Endothelial cell of umbilical vein (primary cell): Measurements from ENCODE around the gene C1R. TPM values are rescaled to one million over a fixed set of nuclear protein-coding genes. Genes with fewer than 3 reads are reported as not detected.

Experiments
- BruUV-seq: library from RNA; stranded (reverse); fragments of 400-500 nt; replicated peaks from 2 replicates; lab custom pipeline; 2021; lab: Mats Ljungman, UMichigan
- CTCF ChIA-PET: fragments of 300-600, 350-600 bp; sonication (Branson Sonifier 250); formaldehyde crosslinking; loops from one replicate; lab custom pipeline; 2021; ENCODE audit warnings: antibody characterized with exemption, inconsistent platforms; lab: Charles Lee
- POLR2A ChIA-PET: fragments of 300-600, 350-600 bp; sonication (Branson Sonifier 250); formaldehyde crosslinking; loops from one replicate; lab custom pipeline; 2021; ENCODE audit warnings: antibody characterized with exemption, inconsistent platforms; lab: Charles Lee
- DNase-seq: peaks from one replicate; pipeline ENCODE4 v3.0.0-alpha.2; 2011; ENCODE audit warnings: low read depth, low spot score
- FAIRE-seq: peaks from 2 replicates; lab custom pipeline; 2011; peaks lifted over from hg19 to GRCh38; lab: Jason Lieb, UNC
- H2AFZ ChIP-seq: 2 replicates; pipeline ENCODE4 v1.6.0; 2012; ENCODE audit warnings: low read depth, low read length, control low read depth, inconsistent platforms
- H3K27ac ChIP-seq: 2 replicates; pipeline ENCODE4 v1.5.1; 2011; ENCODE audit warnings: low read depth, mild to moderate bottlenecking, control low read depth, low read length, moderate library complexity; ENCODE audit not compliant: insufficient read depth
- H3K27me3 ChIP-seq, 2 experiments: 2 replicates each; pipeline versions ENCODE4 v1.6.0 to v1.6.1; 2011; ENCODE audit warnings: low read length in 2 of 2, mixed read lengths in 1 of 2; ENCODE audit not compliant: control insufficient read depth in 2 of 2, insufficient read depth in 2 of 2
- H3K36me3 ChIP-seq, 2 experiments: 2 replicates in 1 of 2; 3 replicates in 1 of 2; pipeline ENCODE4 v1.5.1; 2011; ENCODE audit warnings: low read length in 2 of 2, mild to moderate bottlenecking in 1 of 2, moderate library complexity in 1 of 2; ENCODE audit not compliant: control insufficient read depth in 2 of 2, insufficient read depth in 2 of 2; ENCODE audit errors: extremely low read depth in 1 of 2
- H3K4me1 ChIP-seq: 3 replicates; pipeline ENCODE4 v1.5.1; 2011; ENCODE audit warnings: mild to moderate bottlenecking, low read length; ENCODE audit not compliant: control insufficient read depth, insufficient read depth; ENCODE audit errors: extremely low read depth
- H3K4me2 ChIP-seq: 2 replicates; pipeline ENCODE4 v1.6.1; 2011; ENCODE audit warnings: low read length, control low read depth, mixed read lengths; ENCODE audit not compliant: insufficient read depth
- H3K4me3 ChIP-seq, 3 experiments: fragments of 200-600 bp in 1 of 3; sonication (generic), shearing (Covaris generic) in 1 of 3; replicated peaks in 1 of 3; 2 replicates each; pipeline ENCODE4 v1.5.1; 2011 to 2016; ENCODE audit warnings: control low read depth in 3 of 3, low read length in 3 of 3, mild to moderate bottlenecking in 2 of 3, inconsistent platforms in 1 of 3, low read depth in 1 of 3, moderate library complexity in 1 of 3; ENCODE audit not compliant: insufficient read depth in 1 of 3
- H3K79me2 ChIP-seq: 2 replicates; pipeline ENCODE4 v1.6.0; 2012; ENCODE audit warnings: low read length, inconsistent platforms; ENCODE audit not compliant: control insufficient read depth, insufficient read depth
- H3K9ac ChIP-seq: replicated peaks from 2 replicates; pipeline ENCODE3; 2011; ENCODE audit warnings: low read length, control low read depth; ENCODE audit not compliant: insufficient read depth; ENCODE audit errors: extremely low read depth
- H3K9me1 ChIP-seq: replicated peaks from 3 replicates; pipeline ENCODE4 v1.6.0; 2011; ENCODE audit warnings: mild to moderate bottlenecking, low read length; ENCODE audit not compliant: control insufficient read depth, insufficient read depth; ENCODE audit errors: extremely low read depth
- H3K9me3 ChIP-seq: replicated peaks from 2 replicates; pipeline ENCODE4 v1.5.1; 2012; ENCODE audit warnings: low read length, inconsistent platforms; ENCODE audit not compliant: control insufficient read depth, insufficient read depth
- H4K20me1 ChIP-seq: replicated peaks from 2 replicates; pipeline ENCODE3; 2011; ENCODE audit warnings: mild to moderate bottlenecking, low read length; ENCODE audit not compliant: control insufficient read depth, insufficient read depth; ENCODE audit errors: extremely low read depth
- CTCF ChIP-seq, 2 donors: IDR thresholded peaks; 1 replicate in 1 of 2; 2 replicates in 1 of 2; pipeline ENCODE4 v1.5.1; 2011; ENCODE audit warnings: low read length in 2 of 2, mild to moderate bottlenecking in 2 of 2, moderate library complexity in 2 of 2, control low read depth in 1 of 2, inconsistent platforms in 1 of 2, low read depth in 1 of 2; ENCODE audit not compliant: insufficient read depth in 1 of 2; ENCODE audit errors: extremely low read depth in 1 of 2
- EZH2 ChIP-seq: IDR thresholded peaks from 2 replicates; pipeline ENCODE4 v1.6.1; 2012; ENCODE audit warnings: borderline replicate concordance, low read depth, mild to moderate bottlenecking, moderate library complexity, low read length, inconsistent platforms; ENCODE audit not compliant: severe bottlenecking
- FOS ChIP-seq: IDR thresholded peaks from 2 replicates; pipeline ENCODE4 v1.6.1; 2011; ENCODE audit warnings: mild to moderate bottlenecking, low read length, moderate library complexity, borderline replicate concordance; ENCODE audit not compliant: insufficient read depth
- GATA2 ChIP-seq: IDR thresholded peaks from 2 replicates; pipeline ENCODE4 v1.7.0; 2011; ENCODE audit warnings: low read depth, mild to moderate bottlenecking, moderate library complexity, mixed read lengths, low read length; ENCODE audit not compliant: insufficient read length, insufficient read depth
- JUN ChIP-seq: IDR thresholded peaks from 2 replicates; pipeline ENCODE4 v1.6.1; 2011; ENCODE audit warnings: borderline replicate concordance, low read depth; ENCODE audit not compliant: insufficient read length, insufficient read depth
- MYC ChIP-seq: IDR thresholded peaks from one replicate; pipeline ENCODE4 v1.6.1; 2011; ENCODE audit warnings: mild to moderate bottlenecking, low read depth, low read length
- POLR2A ChIP-seq: IDR thresholded peaks from 2 replicates; pipeline ENCODE4 v1.6.1; 2012; ENCODE audit warnings: low read depth, mild to moderate bottlenecking, control low read depth, low read length
- POLR2AphosphoS5 ChIP-seq: IDR thresholded peaks from 2 replicates; pipeline ENCODE4 v1.6.1; 2012; ENCODE audit warnings: low read depth, mild to moderate bottlenecking, control low read depth, low read length, moderate library complexity; ENCODE audit not compliant: insufficient read depth
- dilution Hi-C: fragments of 300-500 bp; cut with MboI; formaldehyde crosslinking; loops from one replicate; pipeline ENCODE4 v1.15.0; 2019; ENCODE audit warnings: low sequenced_read_pairs; ENCODE audit not compliant: extremely low pct_ligation_motif_present
- intact Hi-C: fragments of 100-400 bp; cut with micrococcal nuclease; formaldehyde crosslinking; loops from one replicate; pipeline ENCODE4 v1.10.0; 2022
- polyA plus RNA-seq, 4 experiments: library from polyadenylated mRNA; depleted of rRNA in 3 of 4; stranded (reverse) in 3 of 4; unstranded in 1 of 4; fragments of >200 nt; gene quantifications; 2 replicates each; pipeline versions ENCODE4 v1.2.1 to v1.2.3, GENCODE V29; 2011 to 2012; ENCODE audit warnings: missing spikeins in 1 of 4
- total RNA-seq: library from RNA; stranded (reverse); gene quantifications from 2 replicates; pipeline ENCODE4 v1.2.3, GENCODE V29; 2021
- TF ChIP-seq, protein P1 (sequence below): IDR thresholded peaks from 2 replicates; pipeline ENCODE4 v1.6.1; 2011; ENCODE audit not compliant: insufficient read depth, insufficient read length

The C1R gene
- total and polyA plus RNA-seq, 2 donors (not counting 3 experiments of a cell fraction or from before 2014, with no cell fraction given), result 3.6 to 5.8 TPM

GRCh38 chr12:7131502-7131866, 39.2 kb upstream of the C1R start:
- POLR2A ChIA-PET, result no interaction called here
- no peak for TF ChIP-seq POLR2A
- no peak for TF ChIP-seq EZH2
- TF ChIP-seq JUN, result no peak
- TF ChIP-seq MYC, result no peak
- no peak for TF ChIP-seq CTCF (IDR thresholded peaks at IDR 0.05; ENCODE audit: extremely low read depth in 1 of 2, insufficient read depth in 1 of 2, low read depth in 1 of 2, low read length in 2 of 2)
- no peak for TF ChIP-seq GATA2
- no peak for TF ChIP-seq FOS
- TF ChIP-seq, protein P1, sequence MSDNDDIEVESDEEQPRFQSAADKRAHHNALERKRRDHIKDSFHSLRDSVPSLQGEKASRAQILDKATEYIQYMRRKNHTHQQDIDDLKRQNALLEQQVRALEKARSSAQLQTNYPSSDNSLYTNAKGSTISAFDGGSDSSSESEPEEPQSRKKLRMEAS, result no peak
- TF ChIP-seq POLR2AphosphoS5, result no peak
- H3K9me1 ChIP-seq, result no peaks in the 10 kb centered on the region
- peak overlapping the region; percentile 99 for H2AFZ ChIP-seq
- peaks cover 2 to 6% of the 10 kb centered on the region in 2 experiments for H3K36me3 ChIP-seq
- peaks cover 22% of the 10 kb centered on the region for H3K4me1 ChIP-seq
- DNase-seq, result no peak
- H3K9me3 ChIP-seq, result no peaks in the 10 kb centered on the region
- H3K79me2 ChIP-seq, result no peaks in the 10 kb centered on the region
- FAIRE-seq, result no peak
- peak overlapping the region; percentile 92 for H3K4me2 ChIP-seq
- dilution Hi-C loops, result no loop called here
- no peak overlapping the region for H3K9ac ChIP-seq
- H3K27ac ChIP-seq, result no peak overlapping the region
- H3K27me3 ChIP-seq, result no peaks in the 10 kb centered on the region
- intact Hi-C loops, result no loop called here
- no TSS peak for BruUV-seq
- H4K20me1 ChIP-seq, result no peaks in the 10 kb centered on the region
- CTCF ChIA-PET, result interaction anchor here (0.7 to 2.2 kb wide), 4 partner anchors 10 to 23 kb away, joined by 3 to 9 read pairs (median 6); partner anchors contain the start of gene C1RL
- H3K4me3 ChIP-seq, result peak overlapping the region in 2 of 3 experiments; percentile 81 to 83
